GM12873 (cell line): ENCODE results near the gene IL6R.

Experiments
- CTCF ChIP-seq: IDR thresholded peaks from 2 replicates; pipeline ENCODE4 v1.5.1; 2012; ENCODE audit warnings: low read depth, mild to moderate bottlenecking, moderate library complexity, low read length, control low read depth; ENCODE audit not compliant: insufficient read depth; ENCODE audit errors: missing control alignments

IL6R gene

GRCh38 chr1:154485910-154486496, 80.9 kb downstream of the IL6R start:
- TF ChIP-seq CTCF = no peak

- no peak for TF ChIP-seq CTCF
Observed at GRCh38 chr1:154488922-154489321, 83.8 kb downstream of the IL6R start.

- TF ChIP-seq CTCF = no peak
Observed at GRCh38 chr1:154489695-154490274, 84.6 kb downstream of the IL6R start.

- no peak for TF ChIP-seq CTCF
Observed at GRCh38 chr1:154490317-154490716, 85.2 kb downstream of the IL6R start.

GRCh38 chr1:154492115-154492514, 87.0 kb downstream of the IL6R start:
- TF ChIP-seq CTCF = no peak

- peak; percentile 12 for TF ChIP-seq CTCF
Observed at GRCh38 chr1:154493276-154493675, 88.1 kb downstream of the IL6R start.

GRCh38 chr1:154495496-154496273, 90.5 kb downstream of the IL6R start:
- no peak for TF ChIP-seq CTCF
